Gastroesophageal sphincter (tissue), 3 donors: Measurements from ENCODE around the gene GNPTAB.

ENCODE experiments used
- POLR2A ChIP-seq, 2 donors: fragments of 450-650 bp; IDR thresholded peaks; one replicate each; pipeline ENCODE4 v1.6.1; 2017; ENCODE audit warnings: antibody characterized with exemption in 2 of 2, mild to moderate bottlenecking in 2 of 2, moderate library complexity in 1 of 2
- POLR2AphosphoS5 ChIP-seq: sonication (generic); formaldehyde crosslinking; IDR thresholded peaks from one replicate; pipeline ENCODE4 v1.6.1; 2017; ENCODE audit warnings: antibody characterized with exemption
- TF ChIP-seq, protein P1 (sequence below), 4 experiments: fragments of 200-600 bp in 2 of 4; fragments of 450-650 bp in 2 of 4; sonication (generic) in 1 of 4; IDR thresholded peaks; one replicate each; pipeline ENCODE4 v1.5.1; 2017 to 2019; ENCODE audit warnings: antibody characterized with exemption in 4 of 4, mild to moderate bottlenecking in 2 of 4, moderate library complexity in 2 of 4

GRCh38 chr12:101777485-101777884 is 53.3 kb downstream of the GNPTAB start:
- TF ChIP-seq, protein P1, sequence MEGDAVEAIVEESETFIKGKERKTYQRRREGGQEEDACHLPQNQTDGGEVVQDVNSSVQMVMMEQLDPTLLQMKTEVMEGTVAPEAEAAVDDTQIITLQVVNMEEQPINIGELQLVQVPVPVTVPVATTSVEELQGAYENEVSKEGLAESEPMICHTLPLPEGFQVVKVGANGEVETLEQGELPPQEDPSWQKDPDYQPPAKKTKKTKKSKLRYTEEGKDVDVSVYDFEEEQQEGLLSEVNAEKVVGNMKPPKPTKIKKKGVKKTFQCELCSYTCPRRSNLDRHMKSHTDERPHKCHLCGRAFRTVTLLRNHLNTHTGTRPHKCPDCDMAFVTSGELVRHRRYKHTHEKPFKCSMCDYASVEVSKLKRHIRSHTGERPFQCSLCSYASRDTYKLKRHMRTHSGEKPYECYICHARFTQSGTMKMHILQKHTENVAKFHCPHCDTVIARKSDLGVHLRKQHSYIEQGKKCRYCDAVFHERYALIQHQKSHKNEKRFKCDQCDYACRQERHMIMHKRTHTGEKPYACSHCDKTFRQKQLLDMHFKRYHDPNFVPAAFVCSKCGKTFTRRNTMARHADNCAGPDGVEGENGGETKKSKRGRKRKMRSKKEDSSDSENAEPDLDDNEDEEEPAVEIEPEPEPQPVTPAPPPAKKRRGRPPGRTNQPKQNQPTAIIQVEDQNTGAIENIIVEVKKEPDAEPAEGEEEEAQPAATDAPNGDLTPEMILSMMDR (IDR thresholded peaks at IDR 0.05) = no peak
- TF ChIP-seq POLR2A (IDR thresholded peaks at IDR 0.05) (no peak), POLR2AphosphoS5 (no peak)
